HG02759 (cell line): ENCODE data around the gene ISM1.
A peak's percentile ranks its signal among the peaks of the same experiment; 100 is the strongest.

Experiments used
- ATAC-seq: cut with Tn5 transposase; IDR thresholded peaks from one replicate; pipeline ENCODE4 v1.9.1; 2021; ENCODE audit warnings: mild to moderate bottlenecking, moderate library complexity; ENCODE audit not compliant: unreplicated experiment

ISM1 gene

GRCh38 chr20:13251904-13252297, 30.8 kb downstream of the ISM1 start:
- no peak for ATAC-seq

GRCh38 chr20:13255356-13255755, 34.3 kb downstream of the ISM1 start:
- no peak for ATAC-seq

GRCh38 chr20:13256606-13257005, 35.5 kb downstream of the ISM1 start:
- no peak for ATAC-seq

- ATAC-seq = no peak
Observed at GRCh38 chr20:13259921-13260320, 38.8 kb downstream of the ISM1 start.

GRCh38 chr20:13260650-13261279, 39.7 kb downstream of the ISM1 start:
- no peak for ATAC-seq

GRCh38 chr20:13261460-13262301, 40.6 kb downstream of the ISM1 start:
- peak; percentile 68 for ATAC-seq

- ATAC-seq = no peak
Observed at GRCh38 chr20:13262302-13262650, 41.2 kb downstream of the ISM1 start.

GRCh38 chr20:13262671-13263360, 41.7 kb downstream of the ISM1 start:
- ATAC-seq = no peak

GRCh38 chr20:13263451-13263850, 42.4 kb downstream of the ISM1 start:
- ATAC-seq = no peak

- no peak for ATAC-seq
Observed at GRCh38 chr20:13264907-13265306, 43.8 kb downstream of the ISM1 start.

GRCh38 chr20:13265941-13266340, 44.9 kb downstream of the ISM1 start:
- ATAC-seq = no peak

- ATAC-seq = no peak
Observed at GRCh38 chr20:13267231-13267630, 46.2 kb downstream of the ISM1 start.

- no peak for ATAC-seq
Observed at GRCh38 chr20:13268953-13269352, 47.9 kb downstream of the ISM1 start.

- ATAC-seq = no peak
Observed at GRCh38 chr20:13270211-13270610, 49.1 kb downstream of the ISM1 start.

- ATAC-seq = no peak
Observed at GRCh38 chr20:13271098-13271497, 50.0 kb downstream of the ISM1 start.

GRCh38 chr20:13271977-13272975, 51.2 kb downstream of the ISM1 start:
- ATAC-seq = no peak

GRCh38 chr20:13274275-13274861, 53.3 kb downstream of the ISM1 start:
- ATAC-seq = no peak

- no peak for ATAC-seq
Observed at GRCh38 chr20:13276945-13277541, 56.0 kb downstream of the ISM1 start.

GRCh38 chr20:13277663-13278295, 56.7 kb downstream of the ISM1 start:
- ATAC-seq = no peak
